ENCODE results near the gene ACSM3. TPM values are rescaled to one million over a fixed set of nuclear protein-coding genes. Genes with fewer than 3 reads are reported as not detected.

The ACSM3 gene
- total RNA-seq, 1 donor from 2014 or later, result not detected

DNA sequence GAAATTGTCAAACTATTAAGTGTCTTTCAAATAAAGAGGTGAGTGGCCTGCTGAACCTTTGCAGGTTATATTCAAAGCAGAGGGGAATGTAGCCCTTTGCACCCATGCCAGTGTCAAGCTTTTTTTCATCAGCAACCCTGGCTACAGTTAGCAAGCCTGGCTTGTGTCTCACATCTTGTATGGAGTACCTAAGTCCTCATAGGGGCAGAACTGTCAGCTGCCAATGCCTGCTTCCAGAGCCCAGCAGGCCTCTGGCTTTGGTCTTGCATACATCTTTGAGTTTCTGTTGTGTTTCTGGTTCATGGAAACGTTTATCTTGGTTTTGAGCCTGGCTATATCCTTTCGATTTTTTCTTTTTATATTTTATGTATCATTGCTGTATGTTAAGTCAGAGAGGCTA, 69.3 kb downstream of the ACSM3 start:
- Histone ChIP-seq H3K27me3 (no peaks in the 10 kb centered on the region), H3K36me3 (peaks cover 0 to 3% of the 10 kb centered on the region in 2 donors)
- intact Hi-C loops (cut with DNase I), result no loop called here

DNA sequence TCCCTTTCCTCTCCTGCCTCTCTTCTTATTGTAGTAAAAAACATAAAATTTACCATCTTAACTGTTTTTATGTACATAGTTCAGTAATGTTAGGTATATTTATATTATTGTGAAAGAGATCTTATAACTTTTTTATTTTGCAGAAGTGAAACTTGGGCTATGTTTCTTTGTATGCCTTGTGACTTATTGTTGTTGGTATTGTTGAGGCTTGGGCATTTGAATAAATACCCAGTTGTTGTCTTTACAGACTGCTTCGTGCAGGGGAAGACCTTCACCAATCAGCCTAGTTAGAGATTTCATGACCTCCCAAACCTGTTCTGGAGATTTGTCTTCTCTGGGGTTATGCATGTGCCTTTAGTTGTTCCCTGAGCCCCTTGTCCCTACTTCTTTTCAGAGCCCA, 74.4 kb downstream of the ACSM3 start:
- H3K9me3 ChIP-seq, result peaks cover 0 to 8% of the 10 kb centered on the region in 2 donors
- no peaks in the 10 kb centered on the region for H3K4me1 ChIP-seq
- no peak overlapping the region for H3K27ac ChIP-seq
- TF ChIP-seq, protein P1, sequence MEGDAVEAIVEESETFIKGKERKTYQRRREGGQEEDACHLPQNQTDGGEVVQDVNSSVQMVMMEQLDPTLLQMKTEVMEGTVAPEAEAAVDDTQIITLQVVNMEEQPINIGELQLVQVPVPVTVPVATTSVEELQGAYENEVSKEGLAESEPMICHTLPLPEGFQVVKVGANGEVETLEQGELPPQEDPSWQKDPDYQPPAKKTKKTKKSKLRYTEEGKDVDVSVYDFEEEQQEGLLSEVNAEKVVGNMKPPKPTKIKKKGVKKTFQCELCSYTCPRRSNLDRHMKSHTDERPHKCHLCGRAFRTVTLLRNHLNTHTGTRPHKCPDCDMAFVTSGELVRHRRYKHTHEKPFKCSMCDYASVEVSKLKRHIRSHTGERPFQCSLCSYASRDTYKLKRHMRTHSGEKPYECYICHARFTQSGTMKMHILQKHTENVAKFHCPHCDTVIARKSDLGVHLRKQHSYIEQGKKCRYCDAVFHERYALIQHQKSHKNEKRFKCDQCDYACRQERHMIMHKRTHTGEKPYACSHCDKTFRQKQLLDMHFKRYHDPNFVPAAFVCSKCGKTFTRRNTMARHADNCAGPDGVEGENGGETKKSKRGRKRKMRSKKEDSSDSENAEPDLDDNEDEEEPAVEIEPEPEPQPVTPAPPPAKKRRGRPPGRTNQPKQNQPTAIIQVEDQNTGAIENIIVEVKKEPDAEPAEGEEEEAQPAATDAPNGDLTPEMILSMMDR (IDR thresholded peaks at IDR 0.05), result no peak
- intact Hi-C loops (cut with DNase I), result no loop called here
- no peak for DNase-seq (ENCODE audit: low spot score in 2 of 2)
- peaks cover 0 to 3% of the 10 kb centered on the region in 2 donors for H3K36me3 ChIP-seq
- no peaks in the 10 kb centered on the region for H3K27me3 ChIP-seq
- no peak overlapping the region for H3K4me3 ChIP-seq

More for the DNA sequence above, 69.3 kb downstream of the ACSM3 start:
- TF ChIP-seq, protein P1 (IDR thresholded peaks at IDR 0.05), result no peak
- no peak for DNase-seq (ENCODE audit: low spot score in 2 of 2)
- peaks cover 0 to 8% of the 10 kb centered on the region in 2 donors for H3K9me3 ChIP-seq
- peaks cover 0 to 3% of the 10 kb centered on the region in 2 donors for H3K4me1 ChIP-seq
- H3K4me3 ChIP-seq, result no peak overlapping the region
- no peak overlapping the region for H3K27ac ChIP-seq

DNA sequence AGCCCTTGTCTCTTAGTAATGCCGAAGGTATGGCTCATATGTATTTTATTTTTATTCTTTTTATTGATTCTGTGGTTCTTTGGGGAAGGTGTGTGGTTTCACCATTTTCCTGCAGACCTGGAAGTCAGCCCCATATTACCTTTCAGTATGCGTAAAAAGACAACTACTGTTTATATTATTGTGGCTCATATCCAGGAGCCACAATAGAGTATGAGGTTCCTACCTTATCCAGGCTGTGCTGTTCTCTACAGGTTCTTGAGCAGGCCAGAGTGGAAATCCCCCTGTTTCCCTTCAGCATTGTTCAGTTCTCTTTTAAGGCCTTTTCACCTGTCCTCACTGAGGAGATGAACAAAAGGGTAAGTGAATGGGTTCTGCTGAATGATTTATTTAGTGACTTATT, 75.7 kb downstream of the ACSM3 start:
- Histone ChIP-seq H3K27me3 (no peaks in the 10 kb centered on the region), H3K4me1 (no peaks in the 10 kb centered on the region), H3K4me3 (no peak overlapping the region), H3K36me3 (peaks cover 0 to 3% of the 10 kb centered on the region in 2 donors), H3K9me3 (peaks cover 0 to 8% of the 10 kb centered on the region in 2 donors), H3K27ac (no peak overlapping the region)
- TF ChIP-seq, protein P1 (IDR thresholded peaks at IDR 0.05), result no peak
- intact Hi-C loops (cut with DNase I), result no loop called here
- no peak for DNase-seq (ENCODE audit: low spot score in 2 of 2)

DNA sequence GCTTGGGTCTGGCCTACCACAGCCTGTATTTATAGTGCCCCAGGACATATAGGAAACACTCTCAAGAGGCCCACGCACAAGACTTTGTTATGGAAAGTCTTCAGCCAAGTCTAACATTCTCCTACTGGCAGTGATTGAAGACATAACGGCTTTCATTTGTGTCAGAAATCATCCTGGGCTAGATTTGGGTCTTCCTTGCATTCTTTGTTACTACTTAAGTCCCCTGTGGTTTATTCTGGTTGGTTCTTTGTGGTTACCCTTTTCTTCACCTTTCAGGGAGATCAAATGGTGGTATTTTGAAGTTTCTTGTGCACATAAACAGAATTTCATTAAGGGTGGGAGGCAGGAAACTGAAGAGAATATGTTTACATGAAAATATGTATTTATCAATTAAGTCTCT, 80.2 kb downstream of the ACSM3 start:
- DNase-seq (ENCODE audit: low spot score in 2 of 2), result no peak
- intact Hi-C loops (cut with DNase I), result no loop called here
- Histone ChIP-seq H3K27me3 (no peaks in the 10 kb centered on the region), H3K4me3 (no peak overlapping the region), H3K36me3 (no peaks in the 10 kb centered on the region), H3K9me3 (no peaks in the 10 kb centered on the region), H3K4me1 (no peaks in the 10 kb centered on the region), H3K27ac (no peak overlapping the region)
- TF ChIP-seq, protein P1 (IDR thresholded peaks at IDR 0.05), result no peak

DNA sequence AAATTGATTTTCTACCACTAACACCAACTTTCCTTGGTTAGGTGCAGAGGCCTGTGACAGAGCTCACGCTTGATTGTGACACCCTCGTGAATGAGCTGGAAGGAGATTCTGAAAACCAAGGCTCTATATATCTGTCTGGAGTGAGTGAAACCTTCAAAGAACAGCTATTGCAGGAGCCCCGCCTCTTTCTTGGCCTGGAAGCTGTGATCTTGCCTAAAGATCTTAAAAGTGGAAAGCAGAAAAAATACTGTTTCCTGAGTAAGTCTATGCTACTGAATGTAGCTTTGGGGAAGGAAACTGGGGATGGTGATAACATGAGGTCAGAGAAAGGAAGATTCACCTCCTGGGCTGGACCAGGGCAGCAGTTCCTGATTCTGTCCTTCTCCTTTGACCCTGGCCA, 80.8 kb downstream of the ACSM3 start:
- Histone ChIP-seq H3K9me3 (no peaks in the 10 kb centered on the region), H3K27me3 (no peaks in the 10 kb centered on the region), H3K27ac (no peak overlapping the region), H3K4me1 (peaks cover 0 to under 1% of the 10 kb centered on the region in 2 donors), H3K4me3 (no peak overlapping the region), H3K36me3 (no peaks in the 10 kb centered on the region)
- intact Hi-C loops (cut with DNase I), result no loop called here
- no peak for DNase-seq (ENCODE audit: low spot score in 2 of 2)
- TF ChIP-seq, protein P1 (IDR thresholded peaks at IDR 0.05), result no peak

DNA sequence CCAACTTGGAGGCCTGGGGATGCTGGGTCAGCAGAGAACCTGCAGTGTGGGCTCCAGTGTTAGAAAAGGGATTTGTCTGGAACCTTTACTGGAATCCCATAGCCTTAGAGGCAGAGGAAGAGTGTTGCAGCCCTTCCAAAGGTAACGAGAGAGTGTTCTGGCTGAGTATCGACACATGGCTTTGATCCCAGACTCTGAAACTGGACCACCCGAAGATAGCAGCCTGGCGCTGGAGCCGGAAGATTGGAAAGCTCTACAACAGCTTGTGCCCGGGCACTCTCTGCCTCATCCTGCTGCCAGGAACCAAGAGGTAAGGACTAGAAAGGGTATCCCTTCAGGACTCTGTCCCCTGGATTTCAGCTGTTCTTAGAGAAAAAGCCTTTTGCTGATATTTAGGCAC, 82.2 kb downstream of the ACSM3 start:
- no peak for DNase-seq (ENCODE audit: low spot score in 2 of 2)
- TF ChIP-seq, protein P1 (IDR thresholded peaks at IDR 0.05), result no peak
- H3K27me3 ChIP-seq, result no peaks in the 10 kb centered on the region
- no peak overlapping the region for H3K27ac ChIP-seq
- intact Hi-C loops (cut with DNase I), result no loop called here
- no peaks in the 10 kb centered on the region for H3K9me3 ChIP-seq
- peaks cover 8 to 15% of the 10 kb centered on the region in 2 donors for H3K4me1 ChIP-seq
- H3K4me3 ChIP-seq, result no peak overlapping the region
- H3K36me3 ChIP-seq, result no peaks in the 10 kb centered on the region
